Effector CD4-positive, alpha-beta T cell (primary cell): ENCODE data around the gene GALNT14.

ENCODE experiments used
- DNase-seq: peaks from one replicate; pipeline ENCODE4 v3.0.0-alpha.2; 2020

The GALNT14 gene

GRCh38 chr2:31134480-31134879, 3.8 kb downstream of the GALNT14 start:
- DNase-seq: no peak

- DNase-seq: no peak
Observed at GRCh38 chr2:31132786-31133185, 5.5 kb downstream of the GALNT14 start.

GRCh38 chr2:31131871-31132270, 6.4 kb downstream of the GALNT14 start:
- DNase-seq: no peak

GRCh38 chr2:31129375-31130171, 8.7 kb downstream of the GALNT14 start:
- DNase-seq: no peak

- DNase-seq: no peak
Observed at GRCh38 chr2:31127931-31128330, 10.3 kb downstream of the GALNT14 start.

- DNase-seq: no peak
Observed at GRCh38 chr2:31125918-31126695, 12.1 kb downstream of the GALNT14 start.

- DNase-seq: no peak
Observed at GRCh38 chr2:31124904-31125303, 13.3 kb downstream of the GALNT14 start.

- no peak for DNase-seq
Observed at GRCh38 chr2:31122133-31122532, 16.1 kb downstream of the GALNT14 start.

- DNase-seq: no peak
Observed at GRCh38 chr2:31113765-31114164, 24.5 kb downstream of the GALNT14 start.

GRCh38 chr2:31112544-31112943, 25.7 kb downstream of the GALNT14 start:
- DNase-seq: no peak

GRCh38 chr2:31110998-31111397, 27.2 kb downstream of the GALNT14 start:
- DNase-seq: no peak

- no peak for DNase-seq
Observed at GRCh38 chr2:31110431-31110830, 27.8 kb downstream of the GALNT14 start.

GRCh38 chr2:31109633-31110192, 28.5 kb downstream of the GALNT14 start:
- no peak for DNase-seq

GRCh38 chr2:31108561-31109286, 29.5 kb downstream of the GALNT14 start:
- DNase-seq: no peak

GRCh38 chr2:31107591-31108300, 30.5 kb downstream of the GALNT14 start:
- DNase-seq: no peak

- no peak for DNase-seq
Observed at GRCh38 chr2:31101701-31102100, 36.5 kb downstream of the GALNT14 start.

- no peak for DNase-seq
Observed at GRCh38 chr2:31097962-31098613, 40.2 kb downstream of the GALNT14 start.

GRCh38 chr2:31090188-31090587, 48.1 kb downstream of the GALNT14 start:
- no peak for DNase-seq

GRCh38 chr2:31089645-31090044, 48.6 kb downstream of the GALNT14 start:
- no peak for DNase-seq

GRCh38 chr2:31088504-31089195, 49.6 kb downstream of the GALNT14 start:
- no peak for DNase-seq

- DNase-seq: no peak
Observed at GRCh38 chr2:31087491-31087890, 50.7 kb downstream of the GALNT14 start.
